NAMALWA (cell line): Measurements from ENCODE around the gene KLF11.

Experiments used
- DNase-seq: peaks from one replicate; pipeline ENCODE4 v3.0.0-alpha.2; 2015; ENCODE audit warnings: low spot score

The KLF11 gene

GRCh38 chr2:10042301-10043161, 819 bp upstream of the KLF11 start:
- no peak for DNase-seq

- DNase-seq, result no peak
Measured at GRCh38 chr2:10043906-10044601, 704 bp downstream of the KLF11 start.

GRCh38 chr2:10045561-10046355, 2.4 kb downstream of the KLF11 start:
- DNase-seq, result no peak

DNA sequence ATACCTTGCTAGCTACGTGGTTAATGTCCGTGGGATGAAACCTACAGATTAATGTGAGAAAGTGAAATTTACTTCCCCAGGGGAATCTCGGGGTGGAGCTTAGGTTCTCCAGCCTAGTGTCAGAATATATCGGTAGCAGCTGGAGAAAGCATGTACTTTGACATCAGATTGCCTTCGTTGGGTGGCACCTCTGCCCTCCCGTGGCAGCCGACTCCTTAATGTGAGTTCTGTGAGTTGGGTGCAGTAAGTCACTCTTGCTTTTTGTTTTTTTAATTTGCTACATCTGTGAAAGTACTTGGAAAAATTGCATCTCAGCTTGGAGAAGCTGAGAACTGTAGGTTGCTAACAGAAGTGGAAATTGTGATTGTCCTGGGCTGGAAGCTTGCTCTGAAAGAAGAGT, 3.6 kb downstream of the KLF11 start:
- no peak for DNase-seq

DNA sequence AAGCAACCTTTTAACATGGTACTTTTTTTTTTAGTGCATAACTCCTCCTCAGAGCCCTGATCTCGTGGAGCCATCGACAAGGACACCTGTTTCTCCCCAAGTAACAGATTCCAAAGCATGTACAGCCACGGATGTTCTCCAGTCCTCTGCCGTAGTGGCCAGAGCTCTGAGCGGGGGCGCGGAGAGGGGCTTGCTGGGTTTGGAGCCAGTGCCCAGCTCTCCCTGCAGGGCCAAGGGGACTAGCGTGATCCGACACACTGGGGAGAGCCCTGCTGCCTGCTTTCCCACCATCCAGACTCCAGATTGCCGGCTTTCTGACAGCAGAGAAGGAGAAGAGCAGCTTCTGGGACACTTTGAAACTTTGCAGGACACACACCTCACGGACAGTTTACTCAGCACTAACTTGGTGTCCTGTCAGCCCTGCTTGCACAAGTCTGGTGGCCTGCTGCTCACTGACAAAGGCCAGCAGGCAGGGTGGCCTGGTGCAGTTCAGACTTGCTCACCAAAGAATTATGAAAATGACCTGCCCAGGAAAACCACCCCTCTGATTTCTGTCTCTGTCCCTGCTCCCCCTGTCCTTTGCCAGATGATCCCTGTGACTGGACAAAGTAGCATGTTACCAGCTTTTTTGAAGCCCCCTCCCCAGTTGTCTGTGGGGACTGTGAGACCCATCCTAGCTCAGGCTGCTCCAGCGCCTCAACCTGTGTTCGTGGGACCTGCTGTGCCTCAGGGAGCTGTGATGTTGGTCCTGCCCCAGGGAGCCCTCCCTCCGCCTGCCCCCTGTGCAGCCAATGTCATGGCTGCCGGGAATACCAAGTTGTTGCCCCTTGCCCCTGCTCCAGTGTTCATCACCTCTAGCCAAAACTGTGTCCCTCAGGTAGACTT, 4.5 kb downstream of the KLF11 start:
- DNase-seq, result no peak

- DNase-seq, result peak; percentile 63
Measured at GRCh38 chr2:10048501-10049171, 5.3 kb downstream of the KLF11 start.

- DNase-seq, result no peak
Measured at GRCh38 chr2:10052216-10052615, 8.9 kb downstream of the KLF11 start.

DNA sequence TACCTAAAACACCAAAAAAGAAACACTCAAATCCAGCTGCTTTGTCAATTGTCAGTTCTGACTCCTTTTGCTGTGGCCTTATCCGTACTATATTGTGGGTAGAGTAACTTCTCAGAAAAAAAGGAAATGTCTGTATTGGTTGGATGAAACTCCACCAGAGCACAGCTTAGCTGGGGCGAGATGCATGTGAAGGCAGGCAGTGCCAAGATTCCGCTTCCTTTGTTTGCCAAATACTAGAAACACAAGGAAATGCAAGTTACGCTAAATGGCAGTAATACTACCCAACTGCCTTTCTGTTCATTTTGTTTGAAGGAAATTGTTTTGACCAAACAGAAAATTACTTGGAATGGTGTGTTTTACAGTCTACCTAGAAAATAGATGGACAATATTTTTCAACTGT, 10.0 kb downstream of the KLF11 start:
- no peak for DNase-seq

- no peak for DNase-seq
Measured at GRCh38 chr2:10054424-10054823, 11.1 kb downstream of the KLF11 start.

DNA sequence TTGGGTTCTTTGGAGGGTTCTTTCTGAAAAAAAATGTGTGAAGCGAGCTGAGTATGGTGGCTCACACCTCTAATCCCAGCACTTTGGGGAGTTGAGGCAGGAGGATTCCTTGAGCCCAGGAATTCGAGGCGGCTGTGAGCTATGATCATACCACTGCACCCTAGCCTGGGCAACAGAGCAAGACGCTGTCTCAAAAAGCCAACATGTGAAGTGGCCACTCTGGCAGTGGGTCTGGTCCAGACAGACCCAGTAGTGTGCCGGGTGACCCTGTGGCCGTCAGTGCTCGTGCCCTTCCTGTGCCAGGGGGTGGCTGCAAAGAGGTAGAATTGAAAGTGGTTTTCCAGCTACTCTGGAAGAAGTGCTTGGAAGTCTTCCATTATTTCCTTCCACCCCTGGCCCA, 11.6 kb downstream of the KLF11 start:
- DNase-seq, result no peak

GRCh38 chr2:10056439-10056838, 13.1 kb downstream of the KLF11 start:
- DNase-seq, result no peak

- no peak for DNase-seq
Measured at GRCh38 chr2:10057231-10058107, 14.1 kb downstream of the KLF11 start.

DNA sequence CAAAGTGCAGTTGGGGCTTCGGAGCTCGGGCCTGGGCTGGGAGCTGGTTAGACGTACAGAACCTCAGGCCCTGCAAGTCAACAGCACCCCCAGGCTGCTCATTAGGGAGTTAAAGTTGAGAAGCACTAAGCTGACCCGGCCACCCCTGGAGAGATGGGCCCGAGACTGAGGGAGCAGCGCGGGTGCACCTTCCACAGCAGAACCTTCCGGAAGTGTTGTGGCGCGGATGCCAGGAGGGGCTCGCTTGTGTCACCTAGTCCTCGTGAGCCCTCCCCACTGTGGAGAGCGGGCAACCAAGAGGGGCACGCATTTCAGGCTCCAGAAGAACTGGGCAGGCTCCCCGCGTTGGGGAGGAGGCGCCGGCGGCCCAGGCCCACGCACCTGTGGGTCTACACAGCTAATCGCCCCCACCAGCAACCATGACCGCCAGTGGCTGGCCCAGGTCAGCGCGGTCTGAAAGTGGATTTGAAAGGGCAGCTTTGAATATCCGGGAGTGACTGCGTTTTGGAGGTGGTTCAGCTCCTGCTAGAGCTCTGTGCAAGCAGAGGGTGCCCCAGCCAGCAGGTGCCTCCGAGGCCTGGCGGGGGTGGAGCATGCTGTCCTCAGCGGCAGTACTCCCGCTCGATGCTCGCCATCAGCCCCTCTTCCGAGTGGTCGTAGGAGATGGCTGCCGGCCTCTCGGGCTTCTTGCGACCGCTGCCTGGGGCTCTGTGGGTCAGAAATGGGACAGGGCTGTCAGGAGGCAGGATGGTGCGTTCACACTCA, 15.1 kb downstream of the KLF11 start:
- no peak for DNase-seq

DNA sequence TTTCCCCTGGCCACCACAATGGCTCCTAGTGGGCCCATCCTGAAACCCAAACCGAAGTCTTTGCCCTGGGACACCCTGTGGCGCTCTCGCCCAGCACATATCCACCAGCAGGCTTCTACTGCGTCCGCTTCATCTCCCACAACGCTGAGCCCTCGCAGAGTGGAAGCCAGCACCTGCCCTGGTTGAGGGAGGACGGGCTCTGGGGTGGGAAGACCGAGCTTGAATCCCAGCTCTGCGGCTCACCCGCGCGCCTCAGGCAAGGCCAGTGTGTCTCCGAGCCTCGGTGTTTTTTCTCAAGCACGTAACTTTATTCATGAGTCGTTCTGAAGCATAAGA, 15.6 kb downstream of the KLF11 start:
- no peak for DNase-seq

- DNase-seq, result no peak
Measured at GRCh38 chr2:10059552-10060335, 16.4 kb downstream of the KLF11 start.

DNA sequence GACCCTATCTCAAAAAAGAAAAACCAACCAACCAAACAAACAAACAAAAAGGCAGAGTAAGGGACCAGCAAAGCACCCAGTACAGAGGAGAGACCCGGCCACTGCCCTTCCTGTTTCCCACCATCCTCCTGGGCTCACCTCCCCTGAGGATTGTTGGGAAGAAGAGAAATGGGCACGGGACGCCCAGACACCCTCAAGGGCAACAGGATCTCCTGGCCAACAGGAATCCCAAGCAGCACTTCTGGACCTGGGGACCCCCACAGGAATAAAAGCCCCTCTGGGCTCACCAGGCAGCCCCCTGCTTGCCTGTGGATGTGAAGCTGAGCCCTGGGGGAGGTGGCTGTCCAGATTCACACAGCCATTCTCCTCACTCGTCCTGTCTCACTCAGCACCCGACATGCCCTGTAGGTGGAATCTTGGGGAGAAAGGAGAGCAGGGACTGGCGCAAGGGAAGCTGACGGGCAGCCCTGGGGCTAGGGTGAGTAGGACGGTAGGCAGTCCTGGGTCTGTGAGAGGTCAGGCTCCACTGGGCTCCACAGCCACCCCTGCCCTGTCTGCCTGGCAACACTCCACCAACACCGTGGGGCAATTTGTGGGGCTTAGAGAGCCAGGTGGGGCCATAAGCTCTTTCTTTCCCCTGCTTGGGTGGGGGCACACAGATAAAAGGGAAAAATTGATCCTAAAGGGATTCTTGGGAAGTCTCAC, 18.0 kb downstream of the KLF11 start:
- DNase-seq, result no peak

- DNase-seq, result no peak
Measured at GRCh38 chr2:10062931-10063365, 19.6 kb downstream of the KLF11 start.

- no peak for DNase-seq
Measured at GRCh38 chr2:10063566-10063965, 20.2 kb downstream of the KLF11 start.
